ENCODE measurements around the gene FBXO11.

Gene FBXO11

DNA sequence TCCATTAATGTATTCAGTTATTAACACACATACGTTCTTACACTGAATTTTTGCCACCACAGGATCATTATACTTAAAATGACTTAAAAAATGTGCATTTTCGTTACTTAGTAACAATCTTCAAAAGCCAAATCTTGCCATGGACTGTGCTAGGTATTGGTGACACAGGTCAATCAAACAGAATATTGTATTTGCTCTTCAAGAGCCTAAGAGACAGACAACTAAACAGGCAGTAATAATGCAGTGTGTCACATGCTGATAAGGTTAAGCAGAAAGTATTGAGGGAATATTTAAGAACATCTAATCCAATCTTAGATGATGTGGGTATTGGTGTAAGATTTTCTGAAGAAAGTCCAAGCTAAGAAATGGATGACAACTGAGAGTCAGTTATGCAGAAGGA is 56.9 kb downstream of the FBXO11 start:
- DNase-seq, result no peak

DNA sequence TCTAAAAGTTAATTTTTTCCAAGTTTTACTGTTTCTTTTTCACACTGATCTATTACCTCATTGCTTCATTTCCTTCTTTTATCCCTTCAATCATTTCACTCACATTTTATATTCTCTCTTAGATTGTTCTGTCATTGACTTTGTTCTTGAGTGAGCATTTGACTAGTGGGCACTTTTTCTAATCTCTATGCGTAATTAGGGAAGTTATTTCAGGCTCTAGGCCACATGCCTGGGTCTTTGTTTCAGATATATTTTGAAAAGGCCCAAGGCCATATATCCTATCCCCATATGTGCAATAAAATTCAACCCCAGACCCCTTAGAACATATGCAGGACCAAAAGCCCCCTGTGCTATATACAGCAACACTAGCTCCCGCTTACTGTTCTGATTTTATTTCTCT is 62.1 kb downstream of the FBXO11 start:
- no peak for DNase-seq

DNA sequence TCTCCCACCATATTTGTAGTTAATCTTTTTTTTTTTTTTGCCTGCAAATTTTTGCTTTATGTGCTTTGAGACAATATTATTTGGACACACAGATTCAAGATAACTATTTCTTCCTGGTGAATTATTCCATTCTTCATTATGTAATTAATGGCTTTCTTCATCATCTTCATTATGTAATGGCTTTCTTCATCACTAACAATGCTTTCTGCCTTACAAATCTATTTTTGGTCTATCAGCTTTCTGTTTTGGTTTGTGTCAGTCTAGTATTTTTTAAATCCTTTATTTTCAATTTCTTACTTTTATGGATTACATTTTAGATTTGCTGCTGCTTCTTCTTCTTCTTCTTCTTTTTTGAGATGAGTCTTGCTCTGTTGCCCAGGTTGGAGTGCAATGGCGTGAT is 62.9 kb downstream of the FBXO11 start:
- no peak for DNase-seq

DNA sequence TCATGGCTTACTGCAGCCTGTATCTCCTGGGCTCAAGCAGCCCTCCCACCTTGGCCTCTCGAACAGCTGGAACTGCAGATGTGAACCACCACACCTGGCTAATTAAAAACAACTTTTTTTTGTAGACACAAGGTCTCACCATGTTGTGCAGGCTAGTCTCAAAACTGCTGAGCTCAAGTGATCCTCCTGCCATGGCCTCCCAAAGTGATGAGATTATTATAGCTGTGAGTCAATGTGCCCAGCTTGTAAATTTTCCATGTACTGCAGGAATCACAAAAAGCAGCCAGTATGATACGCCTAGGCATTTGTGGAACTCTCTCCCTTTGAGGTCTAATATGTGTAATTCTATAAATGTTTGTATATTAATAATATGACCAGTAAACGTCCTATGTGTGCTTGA is 63.5 kb downstream of the FBXO11 start:
- no peak for DNase-seq

DNA sequence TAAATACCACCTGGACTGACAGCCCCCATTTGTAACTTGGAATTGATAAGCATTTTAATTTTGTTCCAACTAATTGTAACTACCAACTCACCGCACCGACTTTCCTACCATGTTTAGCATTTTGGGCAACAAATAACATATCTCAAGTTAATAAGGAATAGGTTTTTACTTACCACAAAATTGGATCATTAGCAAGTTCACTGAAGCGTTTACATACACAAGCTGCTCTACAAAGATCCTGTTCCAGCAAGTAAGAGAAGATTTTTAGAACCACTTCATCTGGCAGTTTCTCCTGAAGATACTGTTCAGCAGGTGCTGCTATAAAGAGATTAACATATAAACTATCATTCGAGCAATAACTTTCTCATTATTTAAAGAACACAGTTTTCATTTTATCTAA is 67.6 kb downstream of the FBXO11 start:
- DNase-seq, result no peak

DNA sequence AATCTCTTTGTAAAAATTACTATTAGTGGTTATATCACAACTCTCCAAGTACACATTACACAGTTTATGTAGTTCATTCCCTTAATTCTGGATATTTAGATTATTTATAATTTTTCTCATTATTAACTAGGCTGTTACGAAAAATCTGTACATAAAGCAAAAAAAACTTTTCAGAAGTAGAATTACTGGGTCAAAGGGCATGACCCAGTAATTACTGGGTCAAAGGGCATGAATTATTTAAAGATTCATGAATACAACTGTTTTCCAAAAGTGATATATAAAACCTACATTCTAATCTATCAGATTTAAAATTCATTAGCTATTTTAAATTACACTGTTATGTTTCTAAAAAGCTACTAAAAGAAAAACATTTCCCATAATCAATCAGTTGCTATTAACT is 68.0 kb downstream of the FBXO11 start:
- DNase-seq, result no peak

DNA sequence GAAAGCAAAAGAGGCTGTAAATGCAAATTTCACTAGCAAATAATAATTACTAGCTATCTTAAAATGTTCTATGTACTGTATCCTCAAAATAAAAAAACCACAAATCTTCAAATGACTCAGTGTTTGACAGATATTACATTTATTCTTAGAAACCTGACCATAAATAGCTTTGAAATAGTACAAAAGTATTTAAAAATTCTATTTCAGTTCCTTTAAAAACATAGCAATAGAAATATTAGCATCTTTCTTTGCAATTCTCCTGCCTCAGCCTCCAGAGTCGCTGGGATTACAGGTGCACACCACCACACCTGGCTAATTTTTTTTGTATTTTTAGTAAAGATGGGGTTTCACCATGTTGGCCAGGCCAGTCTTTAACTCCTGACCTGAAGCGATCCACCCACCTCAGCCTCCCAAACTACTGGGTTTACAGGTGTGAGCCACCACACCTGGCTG is 72.8 kb downstream of the FBXO11 start:
- no peak for DNase-seq

DNA sequence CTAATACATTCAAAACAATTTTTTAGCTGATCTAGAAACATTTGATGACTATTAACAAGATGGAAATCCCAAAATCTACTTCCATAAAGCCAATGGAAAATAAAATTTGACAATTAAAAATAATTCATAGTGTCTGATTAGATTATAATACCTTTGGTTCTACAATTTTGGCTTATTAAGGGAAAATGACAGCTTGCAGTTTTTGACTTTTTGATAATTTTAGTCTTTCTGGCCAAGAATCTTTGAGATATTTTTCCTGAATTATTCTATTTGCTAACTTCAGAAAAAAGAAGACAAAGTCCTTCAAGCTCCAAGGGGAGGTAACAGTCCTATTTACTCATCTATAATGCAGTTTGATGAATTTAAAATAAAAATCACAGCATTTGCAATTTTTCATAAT is 83.8 kb downstream of the FBXO11 start:
- DNase-seq, result no peak

DNA sequence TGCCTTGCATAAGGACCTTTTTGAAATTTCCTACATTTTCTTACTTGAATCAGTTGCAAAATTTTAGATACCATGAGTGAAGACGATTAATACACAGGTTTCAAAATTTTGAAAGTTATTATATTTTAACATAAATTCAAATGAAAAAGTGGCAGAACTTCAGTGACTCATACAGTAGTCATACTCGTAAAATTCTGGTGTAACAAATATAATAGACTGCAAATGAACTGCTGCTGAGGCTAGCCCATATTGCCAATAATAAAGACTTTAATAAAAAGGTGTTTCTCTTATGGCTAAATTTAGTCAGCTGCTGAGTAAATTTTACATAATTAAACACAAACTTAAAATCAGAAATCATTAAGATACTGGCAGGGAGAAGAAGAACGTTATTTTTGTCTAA is 86.5 kb downstream of the FBXO11 start:
- DNase-seq, result no peak

DNA sequence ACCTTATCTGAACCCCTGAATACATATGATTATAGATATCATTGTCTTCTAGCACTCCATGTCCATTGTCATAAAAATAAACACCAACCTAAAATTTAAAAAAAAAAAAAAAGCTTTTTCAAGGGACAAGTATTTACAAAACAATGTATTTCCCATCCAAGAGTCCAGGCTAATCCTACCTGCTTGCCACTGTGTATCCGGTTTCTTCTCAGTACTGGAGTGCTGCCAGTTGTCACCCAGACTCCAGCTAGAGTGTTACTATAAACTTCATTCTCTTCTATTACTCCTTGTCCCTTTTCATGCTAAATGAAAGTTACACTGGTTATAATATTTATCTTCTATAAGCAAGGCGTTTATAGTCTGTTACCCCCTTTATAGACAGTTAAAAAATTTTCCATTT is 87.5 kb downstream of the FBXO11 start:
- no peak for DNase-seq

DNA sequence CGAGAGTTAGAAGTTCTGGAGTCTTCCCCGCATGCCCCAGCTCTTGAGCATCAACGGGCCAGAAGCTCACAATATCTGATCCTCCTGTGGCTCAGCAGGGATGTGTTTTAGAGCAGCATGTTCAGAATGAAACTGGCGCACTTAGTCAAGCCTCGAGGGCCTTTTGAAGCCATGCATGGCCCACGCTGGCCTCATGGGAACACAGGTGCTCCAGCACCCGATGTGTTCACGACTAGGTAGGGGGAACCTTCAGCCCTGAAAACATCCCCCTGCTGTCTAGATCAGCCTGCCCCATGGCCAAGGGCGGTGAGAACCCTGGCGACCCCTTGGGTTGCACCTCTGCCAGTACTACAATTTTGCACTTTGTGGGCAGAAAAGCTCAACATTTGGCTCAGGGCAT is 90.5 kb downstream of the FBXO11 start:
- no peak for DNase-seq

DNA sequence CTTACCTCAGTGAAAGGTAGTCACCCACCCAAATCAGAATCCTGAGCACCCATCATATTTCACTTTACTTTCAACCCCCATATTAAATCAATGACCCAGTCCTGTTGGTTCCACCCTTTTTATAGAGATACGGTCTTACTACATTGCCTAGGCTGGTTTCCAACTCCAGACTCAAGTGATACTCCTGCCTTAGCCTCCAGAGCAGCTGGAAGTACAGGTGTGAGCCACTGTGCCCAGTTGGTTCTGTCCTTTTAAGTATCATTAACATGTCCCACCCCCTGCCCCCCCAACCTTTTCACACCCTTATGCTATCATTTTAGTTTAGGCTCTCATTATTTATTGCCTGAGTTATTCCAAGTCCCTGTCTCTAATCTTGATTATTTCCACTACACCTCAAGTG is 94.6 kb downstream of the FBXO11 start:
- no peak for DNase-seq

DNA sequence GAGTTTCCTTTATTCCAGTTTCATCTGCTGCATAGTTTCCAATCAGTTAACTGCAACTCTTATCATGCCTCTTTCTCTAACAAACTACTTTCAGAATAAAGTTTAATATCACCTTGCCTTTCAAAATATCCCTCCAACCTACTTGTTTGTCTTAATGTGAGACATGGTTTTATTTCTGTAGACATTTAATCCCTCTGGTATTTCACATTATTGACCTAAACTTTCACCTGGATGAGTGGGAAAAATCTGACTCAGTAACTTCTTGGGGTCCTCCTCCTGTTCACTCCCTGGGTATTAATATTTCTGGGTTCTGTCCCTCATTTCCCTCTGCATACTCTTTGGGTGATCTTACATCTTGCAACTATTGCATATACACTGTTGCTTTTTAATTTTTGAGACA is 95.4 kb downstream of the FBXO11 start:
- no peak for DNase-seq

DNA sequence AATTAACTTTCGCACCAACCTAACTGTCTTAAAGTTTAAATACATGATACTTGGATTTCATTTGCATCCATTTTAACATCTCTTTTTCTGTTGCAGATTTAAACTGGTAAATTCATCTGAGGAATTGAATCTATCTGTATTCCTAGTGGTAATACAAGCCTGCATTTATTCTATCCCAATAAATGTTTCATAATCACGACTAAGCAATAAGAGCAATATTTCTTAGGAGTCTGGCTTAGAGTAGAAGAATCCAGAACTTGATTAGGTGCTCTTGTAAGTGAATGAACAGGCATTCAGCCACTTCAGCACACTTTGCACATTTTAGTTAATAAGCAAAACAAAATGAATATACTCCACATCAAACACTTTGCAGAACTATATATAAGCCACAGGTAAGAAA is 96.4 kb downstream of the FBXO11 start:
- DNase-seq, result no peak

DNA sequence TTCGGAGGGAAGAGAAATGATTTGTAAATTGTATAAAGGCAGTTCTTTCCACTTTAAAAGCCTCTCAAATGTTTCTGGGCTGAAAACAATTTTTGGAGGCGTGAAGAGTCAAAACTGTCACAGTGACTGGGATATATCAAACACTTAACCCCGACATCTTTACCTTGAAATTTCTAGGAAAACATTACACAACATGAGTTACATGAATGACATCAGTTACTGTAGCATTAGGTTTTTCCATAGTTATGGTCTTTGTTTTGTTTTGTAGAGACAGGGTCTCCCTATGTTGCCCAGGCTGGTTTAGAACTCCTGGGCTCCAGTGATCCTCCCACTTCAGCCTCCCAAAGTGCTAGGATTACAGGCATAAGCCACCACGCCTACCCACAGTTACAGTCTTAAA is 97.7 kb downstream of the FBXO11 start:
- no peak for DNase-seq

DNA sequence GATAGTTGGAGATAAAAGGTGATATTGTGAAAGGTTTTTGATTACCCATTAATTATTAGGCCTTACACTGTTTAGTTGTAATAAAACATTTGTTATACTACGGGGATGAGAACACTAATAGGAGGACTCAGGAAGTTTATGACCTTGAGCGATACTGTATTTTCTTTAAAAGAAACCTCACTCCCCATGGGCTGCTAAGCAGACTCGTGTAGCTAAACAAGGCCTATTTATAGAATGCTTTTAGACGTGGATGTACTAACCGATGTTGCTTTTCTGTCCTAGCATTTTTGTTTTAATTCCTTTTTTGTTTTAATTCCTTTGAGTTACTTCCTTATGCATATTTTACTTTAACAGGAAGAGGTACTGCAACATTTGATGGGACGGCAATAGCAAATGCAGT is 100.4 kb downstream of the FBXO11 start:
- no peak for DNase-seq

DNA sequence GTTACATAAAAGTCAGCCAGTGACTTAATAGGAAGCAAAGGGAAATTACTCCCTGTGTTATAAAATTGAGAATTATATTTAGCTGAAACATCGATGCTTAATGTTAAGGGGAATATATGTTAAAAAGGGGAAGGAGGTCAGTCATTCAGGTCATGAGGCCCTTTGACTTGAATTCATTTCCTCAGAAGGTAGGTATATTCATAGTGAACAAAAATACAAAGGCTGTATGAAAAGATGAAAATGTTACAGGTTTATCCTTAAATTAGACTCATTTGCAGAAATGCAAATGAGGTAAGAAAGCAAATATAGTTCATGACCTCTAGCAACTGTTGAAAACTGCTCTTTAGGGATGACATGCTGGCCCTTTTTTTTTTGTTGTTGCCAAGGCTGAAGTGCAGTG is 102.5 kb downstream of the FBXO11 start:
- no peak for DNase-seq

DNA sequence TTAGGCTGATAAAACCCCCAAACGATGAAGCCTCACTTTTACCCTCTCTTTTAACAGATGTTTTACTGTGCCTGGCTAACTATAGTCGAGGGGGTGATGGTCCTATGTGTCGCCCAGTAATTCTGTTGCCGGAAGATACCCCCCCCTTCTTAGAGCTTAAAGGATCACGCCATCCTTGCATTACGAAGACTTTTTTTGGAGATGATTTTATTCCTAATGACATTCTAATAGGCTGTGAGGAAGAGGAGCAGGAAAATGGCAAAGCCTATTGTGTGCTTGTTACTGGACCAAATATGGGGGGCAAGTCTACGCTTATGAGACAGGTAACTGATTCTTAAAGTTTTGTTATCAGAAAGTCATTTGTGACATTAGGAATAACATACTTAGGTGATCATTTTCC is 102.9 kb downstream of the FBXO11 start:
- no peak for DNase-seq

DNA sequence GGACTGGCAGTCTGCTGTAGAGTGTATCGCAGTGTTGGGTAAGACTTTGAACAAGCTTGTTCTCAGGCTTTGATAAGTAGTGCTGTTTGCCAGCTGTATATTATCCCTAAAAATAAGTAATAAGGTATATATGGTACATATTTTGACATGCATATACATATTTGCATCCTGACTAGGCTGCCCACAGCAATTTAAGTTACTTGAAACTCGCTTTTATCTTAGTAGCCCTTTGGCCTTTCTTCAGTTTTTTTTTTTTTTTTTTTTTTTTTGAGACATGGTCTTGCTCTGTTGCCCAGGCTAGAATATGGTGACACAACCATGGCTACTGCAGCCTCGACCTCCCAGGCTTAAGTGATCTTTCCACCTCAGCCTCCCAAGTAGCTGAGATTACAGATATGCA is 105.2 kb downstream of the FBXO11 start:
- DNase-seq, result no peak

DNA sequence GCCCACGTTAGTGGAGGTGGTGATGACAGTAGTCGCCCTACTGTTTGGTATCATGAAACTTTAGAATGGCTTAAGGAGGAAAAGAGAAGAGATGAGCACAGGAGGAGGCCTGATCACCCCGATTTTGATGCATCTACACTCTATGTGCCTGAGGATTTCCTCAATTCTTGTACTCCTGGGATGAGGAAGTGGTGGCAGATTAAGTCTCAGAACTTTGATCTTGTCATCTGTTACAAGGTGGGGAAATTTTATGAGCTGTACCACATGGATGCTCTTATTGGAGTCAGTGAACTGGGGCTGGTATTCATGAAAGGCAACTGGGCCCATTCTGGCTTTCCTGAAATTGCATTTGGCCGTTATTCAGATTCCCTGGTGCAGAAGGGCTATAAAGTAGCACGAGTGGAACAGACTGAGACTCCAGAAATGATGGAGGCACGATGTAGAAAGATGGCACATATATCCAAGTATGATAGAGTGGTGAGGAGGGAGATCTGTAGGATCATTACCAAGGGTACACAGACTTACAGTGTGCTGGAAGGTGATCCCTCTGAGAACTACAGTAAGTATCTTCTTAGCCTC is 107.2 kb downstream of the FBXO11 start:
- no peak for DNase-seq

DNA sequence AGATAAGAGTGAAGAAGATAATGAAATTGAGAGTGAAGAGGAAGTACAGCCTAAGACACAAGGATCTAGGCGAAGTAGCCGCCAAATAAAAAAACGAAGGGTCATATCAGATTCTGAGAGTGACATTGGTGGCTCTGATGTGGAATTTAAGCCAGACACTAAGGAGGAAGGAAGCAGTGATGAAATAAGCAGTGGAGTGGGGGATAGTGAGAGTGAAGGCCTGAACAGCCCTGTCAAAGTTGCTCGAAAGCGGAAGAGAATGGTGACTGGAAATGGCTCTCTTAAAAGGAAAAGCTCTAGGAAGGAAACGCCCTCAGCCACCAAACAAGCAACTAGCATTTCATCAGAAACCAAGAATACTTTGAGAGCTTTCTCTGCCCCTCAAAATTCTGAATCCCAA is 107.7 kb downstream of the FBXO11 start:
- no peak for DNase-seq

DNA sequence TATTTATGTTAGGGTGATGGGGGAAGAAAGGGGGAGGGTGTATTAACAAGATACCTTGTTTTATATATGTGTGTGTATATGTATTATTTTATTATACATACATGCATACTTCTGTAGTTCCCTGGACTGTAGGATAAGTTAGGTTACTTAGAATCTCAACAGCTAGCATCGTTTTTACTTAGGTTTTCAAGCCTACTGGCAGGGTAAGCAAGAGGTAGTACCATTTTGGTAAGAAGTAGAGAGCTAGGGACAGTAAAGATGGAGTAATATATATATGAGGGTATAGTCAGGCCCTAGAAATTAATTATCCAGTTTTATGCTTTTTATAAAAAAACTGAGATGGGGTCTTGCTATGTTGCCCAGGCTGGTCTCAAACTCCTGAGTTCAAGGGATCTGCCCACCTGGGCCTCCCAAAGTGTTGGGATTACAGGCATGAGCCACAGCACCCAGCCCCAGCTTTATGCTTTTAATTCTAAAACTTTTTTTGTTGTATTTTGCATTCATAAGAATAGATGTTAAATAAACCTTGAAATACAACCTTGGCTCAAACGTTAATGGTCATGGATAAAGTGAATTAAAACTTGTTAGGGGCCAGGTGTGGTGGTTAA is 110.1 kb downstream of the FBXO11 start:
- DNase-seq, result no peak

DNA sequence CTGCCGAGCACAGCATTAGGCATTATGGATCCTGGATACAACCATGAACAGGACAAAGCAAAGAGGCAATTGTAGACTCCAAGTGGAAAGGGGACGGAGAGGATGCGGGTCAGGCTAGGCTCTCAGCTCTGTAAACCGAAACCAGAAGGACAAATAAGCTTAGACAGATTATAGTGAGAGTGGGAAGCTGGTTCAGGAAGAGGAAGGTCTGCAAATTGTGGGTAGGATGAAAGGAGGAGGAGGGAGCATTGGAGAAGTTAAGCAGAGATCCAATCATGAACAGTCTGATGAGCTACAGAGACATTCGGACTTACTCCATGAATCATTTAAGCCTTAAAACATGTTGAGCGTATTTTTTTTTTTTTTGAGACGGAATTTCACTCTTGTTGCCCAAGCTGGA is 120.3 kb downstream of the FBXO11 start:
- DNase-seq, result peak; percentile 45

DNA sequence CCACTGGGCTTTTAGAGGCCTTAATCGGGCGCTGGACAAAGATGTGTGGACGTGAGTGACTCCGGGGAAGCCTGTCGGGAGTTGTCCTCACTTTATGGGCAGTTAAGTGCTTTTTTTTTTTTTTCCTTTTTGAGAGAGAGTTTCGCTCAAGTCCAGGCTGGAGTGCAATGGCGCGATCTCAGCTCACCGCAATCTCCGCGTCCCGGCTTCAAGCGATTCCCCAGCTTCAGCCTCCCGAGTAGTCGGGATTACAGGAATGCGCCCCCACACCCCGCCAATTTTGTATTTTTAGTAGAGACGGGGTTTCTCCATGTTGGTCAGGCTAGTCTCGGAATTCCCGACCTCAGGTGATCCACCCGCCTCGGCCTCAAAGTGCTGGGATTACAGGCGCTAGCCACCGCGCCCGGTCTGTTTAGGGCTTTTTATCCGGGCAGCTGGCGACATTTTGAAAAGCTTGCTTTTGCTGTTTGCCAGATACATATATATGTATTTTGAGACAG is 121.9 kb downstream of the FBXO11 start:
- no peak for DNase-seq

All from activated CD8-positive, alpha-beta memory T cell treated with anti-CD3 and anti-CD28 coated beads for 24 hours (primary cell).